Right lobe of liver (tissue), 6 donors: ENCODE data around the gene ELL. TPM values are rescaled to one million over a fixed set of nuclear protein-coding genes. Genes with fewer than 3 reads are reported as not detected.

ENCODE experiments used
- ATAC-seq, 4 donors: fragments of 200-7000 bp; cut with Tn5 transposase; one replicate each; pipeline ENCODE4 v1.9.1; 2020; ENCODE audit warnings: mild to moderate bottlenecking in 4 of 4, moderate library complexity in 4 of 4
- DNase-seq, 3 donors: peaks; one replicate each; pipeline ENCODE4 v3.0.0-alpha.2; 2020
- H3K27ac ChIP-seq, 3 donors: fragments of 200-600 bp; one replicate each; pipeline ENCODE4 v1.8.0; 2022
- H3K27me3 ChIP-seq, 2 donors: fragments of 200-600 bp; one replicate each; pipeline ENCODE4 v1.8.0; 2022
- H3K36me3 ChIP-seq, 4 donors: fragments of 200-600 bp; sonication (generic) in 1 of 4; one replicate each; pipeline versions ENCODE4 v1.5.1 to v1.8.0; 2017 to 2022; ENCODE audit warnings: control low read depth in 1 of 4
- H3K4me1 ChIP-seq, 4 donors: fragments of 200-600 bp; sonication (generic) in 1 of 4; one replicate each; pipeline versions ENCODE4 v1.5.1 to v1.8.0; 2017 to 2022; ENCODE audit warnings: control low read depth in 1 of 4
- H3K4me3 ChIP-seq, 3 donors: fragments of 200-600 bp; one replicate each; pipeline ENCODE4 v1.8.0; 2022
- H3K9me3 ChIP-seq, 4 donors: fragments of 200-600 bp; sonication (generic) in 1 of 4; one replicate each; pipeline versions ENCODE4 v1.5.1 to v1.8.0; 2017 to 2022; ENCODE audit warnings: control low read depth in 1 of 4
- POLR2A ChIP-seq: fragments of 450-650 bp; IDR thresholded peaks from one replicate; pipeline ENCODE4 v1.6.1; 2017; ENCODE audit warnings: antibody characterized with exemption, mild to moderate bottlenecking
- WGBS: methylation state at CpG from one replicate; pipeline ENCODE4 v1.1.6; 2018; ENCODE audit warnings: low coverage, low lambda C conversion rate; ENCODE audit not compliant: insufficient coverage; ENCODE audit errors: missing lambda C conversion rate; 5-methylcytosine and 5-hydroxymethylcytosine counted together
- intact Hi-C, 2 donors: fragments of 100-400 bp; cut with DNase I; formaldehyde crosslinking; loops; one replicate each; pipeline versions ENCODE4 v1.11.2 to v1.14.1; 2022
- total RNA-seq, 6 experiments: library from RNA; depleted of rRNA in 2 of 6; stranded (reverse); fragments of >200 nt in 2 of 6; fragmentation: NEBNext Ultra II Directional in 3 of 6; extraction: Animal tissue kit (Norgen Biotek cat#: 25700) in 3 of 6; gene quantifications; one replicate each; pipeline versions ENCODE4 v1.1.0 to v1.2.4, GENCODE V29; 2016 to 2023
- TF ChIP-seq, protein P1 (sequence below), 4 donors: fragments of 200-600 bp in 3 of 4; fragments of 450-650 bp in 1 of 4; IDR thresholded peaks; one replicate each; pipeline versions ENCODE4 v1.5.1 to v1.8.0; 2016 to 2022; ENCODE audit warnings: antibody characterized with exemption in 4 of 4, mild to moderate bottlenecking in 2 of 4
- donor health status: DM: no; HTN: yes; CAD: no.
- donor health status: DM: no; HTN: no; CAD: no.
- donor health status: DM: no; HTN: no; CAD: no.
- donor health status: DM: no; HTN: yes; CAD: no.
- donor health status: DM: no; HTN: yes; CAD: no.

ELL gene
- total RNA-seq, 6 experiments from 2014 or later = 5.3 to 11.9 (median 8.6) TPM

DNA sequence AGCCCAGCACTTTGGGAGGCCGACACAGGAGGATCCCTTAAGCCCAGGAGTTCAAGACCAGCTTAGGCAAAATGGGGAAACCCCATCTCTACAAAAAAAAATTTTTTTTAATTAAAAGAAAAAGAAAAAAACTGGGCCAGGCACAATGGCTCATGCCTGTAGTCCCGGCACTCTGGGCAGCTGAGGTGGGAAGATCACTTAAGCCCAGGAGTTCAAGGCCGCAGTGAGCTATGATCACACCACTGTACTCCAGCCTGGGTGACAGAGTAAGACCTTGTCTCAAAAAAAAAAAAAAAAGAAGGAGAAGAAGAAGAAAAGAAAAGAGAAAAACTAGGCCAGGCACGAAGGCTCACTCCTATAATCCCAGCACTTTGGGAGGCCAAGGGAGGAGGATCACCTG, 4.3 kb downstream of the ELL start:
- 72% methylated on average over 3 of the region's 4 CpGs for WGBS
- H3K4me3 ChIP-seq = no peak overlapping the region
- no peak for DNase-seq
- TF ChIP-seq, protein P1, sequence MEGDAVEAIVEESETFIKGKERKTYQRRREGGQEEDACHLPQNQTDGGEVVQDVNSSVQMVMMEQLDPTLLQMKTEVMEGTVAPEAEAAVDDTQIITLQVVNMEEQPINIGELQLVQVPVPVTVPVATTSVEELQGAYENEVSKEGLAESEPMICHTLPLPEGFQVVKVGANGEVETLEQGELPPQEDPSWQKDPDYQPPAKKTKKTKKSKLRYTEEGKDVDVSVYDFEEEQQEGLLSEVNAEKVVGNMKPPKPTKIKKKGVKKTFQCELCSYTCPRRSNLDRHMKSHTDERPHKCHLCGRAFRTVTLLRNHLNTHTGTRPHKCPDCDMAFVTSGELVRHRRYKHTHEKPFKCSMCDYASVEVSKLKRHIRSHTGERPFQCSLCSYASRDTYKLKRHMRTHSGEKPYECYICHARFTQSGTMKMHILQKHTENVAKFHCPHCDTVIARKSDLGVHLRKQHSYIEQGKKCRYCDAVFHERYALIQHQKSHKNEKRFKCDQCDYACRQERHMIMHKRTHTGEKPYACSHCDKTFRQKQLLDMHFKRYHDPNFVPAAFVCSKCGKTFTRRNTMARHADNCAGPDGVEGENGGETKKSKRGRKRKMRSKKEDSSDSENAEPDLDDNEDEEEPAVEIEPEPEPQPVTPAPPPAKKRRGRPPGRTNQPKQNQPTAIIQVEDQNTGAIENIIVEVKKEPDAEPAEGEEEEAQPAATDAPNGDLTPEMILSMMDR (IDR thresholded peaks at IDR 0.05) = no peak
- TF ChIP-seq POLR2A = no peak
- no peaks in the 10 kb centered on the region for H3K9me3 ChIP-seq
- H3K36me3 ChIP-seq = no peaks in the 10 kb centered on the region
- intact Hi-C loops = loop anchor here in 1 of 2 donors (10.0 kb wide), 1 partner anchor 63 kb away; no protein-coding TSS in a partner anchor
- ATAC-seq = no peak
- H3K27ac ChIP-seq = peak overlapping the region in 1 of 3 donors; percentile 99
- H3K4me1 ChIP-seq = peaks cover 3 to 67% (median 22%) of the 10 kb centered on the region in 4 donors
- H3K27me3 ChIP-seq = no peaks in the 10 kb centered on the region

DNA sequence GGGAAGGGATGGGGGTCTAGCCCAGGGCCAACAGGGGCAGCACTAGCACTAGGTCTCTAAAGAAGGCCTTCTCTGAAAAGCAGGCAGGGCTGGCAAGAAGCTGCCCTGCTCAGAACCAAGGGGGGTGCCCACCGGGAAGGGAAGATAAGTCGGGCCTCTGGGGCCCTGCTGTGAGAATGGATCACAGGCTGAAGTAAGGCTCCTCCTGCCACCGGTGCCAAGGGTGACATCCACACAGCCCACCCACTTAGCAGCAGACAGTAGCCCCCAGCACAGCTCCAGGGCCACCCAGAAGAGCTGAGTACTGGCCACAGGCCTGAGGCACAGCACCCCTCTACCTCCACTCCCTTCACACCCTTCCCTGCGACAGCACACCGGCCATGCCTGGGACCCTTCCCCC, 5.9 kb downstream of the ELL start:
- Histone ChIP-seq H3K27ac (peak overlapping the region in 2 of 3 donors; percentile 84 to 99), H3K4me1 (peaks cover 3 to 67% (median 22%) of the 10 kb centered on the region in 4 donors), H3K27me3 (no peaks in the 10 kb centered on the region), H3K9me3 (no peaks in the 10 kb centered on the region), H3K4me3 (no peak overlapping the region), H3K36me3 (no peaks in the 10 kb centered on the region)
- 47% methylated on average over 2 of the region's 5 CpGs for WGBS
- DNase-seq (peak in 1 of 3 donors; percentile 45), ATAC-seq (no peak)
- intact Hi-C loops = loop anchor here in 1 of 2 donors (10.0 kb wide), 1 partner anchor 61 kb away; no protein-coding TSS in a partner anchor
- TF ChIP-seq POLR2A = no peak
- TF ChIP-seq, protein P1 (IDR thresholded peaks at IDR 0.05) = no peak

DNA sequence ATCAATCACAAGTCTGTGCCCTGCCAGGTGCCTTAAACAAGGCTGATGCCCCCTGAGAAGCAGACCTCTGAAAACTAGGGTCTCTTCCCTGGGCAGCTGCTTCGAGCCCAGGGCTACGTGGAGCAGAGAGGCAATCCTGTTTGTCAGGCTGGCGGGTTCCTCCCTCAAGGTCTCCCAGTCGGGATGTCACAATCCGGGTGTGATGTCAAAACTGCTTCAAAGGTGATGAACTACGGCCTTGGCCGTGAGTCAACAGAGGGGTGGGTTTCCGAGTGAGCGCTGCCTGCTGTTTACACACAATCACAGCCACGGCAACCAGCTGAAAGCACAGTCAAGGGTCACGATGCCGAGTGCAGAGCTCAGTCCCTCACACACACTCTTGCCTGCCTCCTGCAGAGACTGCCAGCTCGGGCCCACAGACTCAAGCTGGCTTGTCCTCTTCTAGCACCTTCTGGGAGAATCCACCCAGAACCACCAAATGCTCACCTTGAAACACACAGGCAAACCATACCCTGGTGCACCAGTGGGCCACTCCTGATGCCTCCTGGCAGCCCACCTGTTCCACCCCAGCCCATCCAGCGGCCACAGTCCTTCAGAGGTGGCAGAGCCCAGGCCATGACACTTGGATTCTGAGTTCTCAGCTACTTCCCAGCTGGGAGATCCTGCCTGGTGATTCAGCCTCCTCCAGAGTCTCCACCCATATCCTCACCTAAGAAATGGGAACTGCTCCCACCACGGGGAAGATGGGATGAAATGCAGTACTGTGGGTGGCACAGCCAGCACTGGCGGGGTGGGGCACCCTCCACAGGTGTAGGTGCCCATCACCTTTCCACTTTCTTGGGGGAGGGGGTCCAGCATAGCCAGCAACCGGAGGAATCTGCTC, 6.8 kb downstream of the ELL start:
- 6% methylated on average over 6 of the region's 17 CpGs for WGBS

DNA sequence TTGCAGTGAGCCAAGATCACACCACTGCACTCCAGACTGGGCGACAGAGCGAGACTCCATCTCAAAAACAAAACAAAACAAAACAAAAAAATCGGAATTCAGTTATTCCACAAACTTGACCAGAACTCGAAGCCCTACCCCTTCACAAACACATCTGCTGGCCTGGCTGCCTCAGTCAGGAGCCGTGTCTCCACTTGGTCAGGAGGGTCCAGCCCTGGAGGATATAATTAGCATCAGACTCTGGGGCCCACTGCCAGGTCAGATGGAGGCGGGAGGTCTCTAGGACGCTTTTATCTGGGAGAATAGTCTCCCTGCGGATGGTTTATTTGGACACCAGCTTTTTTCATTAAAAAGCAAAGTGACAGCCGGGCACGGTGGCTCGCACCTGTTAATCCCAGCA, 8.0 kb downstream of the ELL start:
- peak overlapping the region; percentile 76 to 99 (median 84) for H3K27ac ChIP-seq
- TF ChIP-seq, protein P1 (IDR thresholded peaks at IDR 0.05) = no peak
- TF ChIP-seq POLR2A = no peak
- H3K4me1 ChIP-seq = peaks cover 0 to 62% (median 17%) of the 10 kb centered on the region in 4 donors
- H3K4me3 ChIP-seq = no peak overlapping the region
- WGBS = 40% methylated on average over 3 of the region's 11 CpGs
- no peaks in the 10 kb centered on the region for H3K36me3 ChIP-seq
- intact Hi-C loops = loop anchor here in 1 of 2 donors (10.0 kb wide), 1 partner anchor 59 kb away; no protein-coding TSS in a partner anchor
- H3K27me3 ChIP-seq = no peaks in the 10 kb centered on the region
- H3K9me3 ChIP-seq = no peaks in the 10 kb centered on the region
- DNase-seq = peak in 1 of 3 donors; percentile 49
- ATAC-seq = no peak

More for the DNA sequence above, 6.8 kb downstream of the ELL start:
- Histone ChIP-seq H3K9me3 (no peaks in the 10 kb centered on the region), H3K4me1 (peaks cover 0 to 66% (median 20%) of the 10 kb centered on the region in 4 donors), H3K36me3 (no peaks in the 10 kb centered on the region), H3K4me3 (no peak overlapping the region), H3K27me3 (no peaks in the 10 kb centered on the region), H3K27ac (peak overlapping the region; percentile 76 to 99 (median 84))
- ATAC-seq (peak; percentile 87 to 94 (median 92)), DNase-seq (peak; percentile 91 to 98 (median 97))
- peak; percentile 46 for TF ChIP-seq POLR2A
- TF ChIP-seq, protein P1 (IDR thresholded peaks at IDR 0.05) = peak in 1 of 4 donors; percentile 18
- intact Hi-C loops = loop anchor here in 1 of 2 donors (10.0 kb wide), 1 partner anchor 60 kb away; no protein-coding TSS in a partner anchor
